IPS-18a (cell line): ENCODE measurements around the gene ZNF491.
"Not testable (repeated sequence)": the region's sequence is repeated elsewhere in the genome, so short reads cannot be mapped to it uniquely, and the experiment has no call there.

ENCODE experiments used
- H3K27ac ChIP-seq: one replicate; pipeline ENCODE4 v1.5.1; 2013; ENCODE audit warnings: low read length
- H3K27me3 ChIP-seq: one replicate; pipeline ENCODE4 v1.6.1; 2013; ENCODE audit warnings: mild to moderate bottlenecking, low read length; ENCODE audit not compliant: control insufficient read depth, insufficient read depth
- H3K36me3 ChIP-seq: one replicate; pipeline ENCODE4 v1.6.1; 2013; ENCODE audit warnings: low read depth, low read length; ENCODE audit not compliant: control insufficient read depth
- H3K4me1 ChIP-seq: one replicate; pipeline ENCODE4 v1.6.1; 2013; ENCODE audit warnings: low read depth, low read length; ENCODE audit not compliant: control insufficient read depth
- H3K4me3 ChIP-seq: one replicate; pipeline ENCODE4 v1.5.1; 2013; ENCODE audit warnings: low read length
- H3K9ac ChIP-seq: one replicate; pipeline ENCODE4 v1.6.1; 2013; ENCODE audit warnings: mild to moderate bottlenecking, low read length, moderate library complexity
- H3K9me3 ChIP-seq: one replicate; pipeline ENCODE4 v1.6.1; 2013; ENCODE audit warnings: low read depth, low read length; ENCODE audit not compliant: control insufficient read depth

Gene ZNF491

GRCh38 chr19:11771520-11771919 lies 26.8 kb upstream of the ZNF491 start:
- not testable (repeated sequence) for H3K9me3 ChIP-seq, H3K9ac ChIP-seq, H3K4me3 ChIP-seq, H3K4me1 ChIP-seq, H3K36me3 ChIP-seq, H3K27ac ChIP-seq
- peaks cover 24% of the 10 kb centered on the region for H3K27me3 ChIP-seq

GRCh38 chr19:11776669-11777068 lies 21.7 kb upstream of the ZNF491 start:
- H3K27me3 ChIP-seq, H3K4me1 ChIP-seq, H3K9ac ChIP-seq, H3K27ac ChIP-seq, H3K36me3 ChIP-seq, H3K4me3 ChIP-seq: not testable (repeated sequence)
- H3K9me3 ChIP-seq: peaks cover 17% of the 10 kb centered on the region

- no peak overlapping the region for H3K4me3 ChIP-seq
- no peak overlapping the region for H3K9ac ChIP-seq
- no peaks in the 10 kb centered on the region for H3K27me3 ChIP-seq
- no peaks in the 10 kb centered on the region for H3K4me1 ChIP-seq
- no peak overlapping the region for H3K27ac ChIP-seq
- no peaks in the 10 kb centered on the region for H3K36me3 ChIP-seq
- H3K9me3 ChIP-seq: peaks cover 18% of the 10 kb centered on the region
Observed at GRCh38 chr19:11780431-11781020, 17.8 kb upstream of the ZNF491 start.

GRCh38 chr19:11781295-11782057 lies 16.8 kb upstream of the ZNF491 start:
- Histone ChIP-seq H3K9me3 (peaks cover 18% of the 10 kb centered on the region), H3K36me3 (no peaks in the 10 kb centered on the region)

GRCh38 chr19:11783767-11784166 lies 14.6 kb upstream of the ZNF491 start:
- no peaks in the 10 kb centered on the region for H3K36me3 ChIP-seq
- H3K27me3 ChIP-seq: no peaks in the 10 kb centered on the region
- H3K4me1 ChIP-seq: no peaks in the 10 kb centered on the region
- no peak overlapping the region for H3K4me3 ChIP-seq
- H3K9me3 ChIP-seq: peaks cover 18% of the 10 kb centered on the region
- H3K27ac ChIP-seq: no peak overlapping the region
- H3K9ac ChIP-seq: no peak overlapping the region

More at GRCh38 chr19:11781295-11782057, 16.8 kb upstream of the ZNF491 start:
- Histone ChIP-seq H3K4me3 (no peak overlapping the region), H3K9ac (no peak overlapping the region), H3K27me3 (no peaks in the 10 kb centered on the region), H3K27ac (no peak overlapping the region), H3K4me1 (no peaks in the 10 kb centered on the region)

- Histone ChIP-seq H3K4me3 (no peak overlapping the region), H3K9me3 (peaks cover 18% of the 10 kb centered on the region), H3K9ac (no peak overlapping the region), H3K27ac (no peak overlapping the region), H3K4me1 (no peaks in the 10 kb centered on the region), H3K27me3 (no peaks in the 10 kb centered on the region), H3K36me3 (no peaks in the 10 kb centered on the region)
Observed at GRCh38 chr19:11784356-11784755, 14.0 kb upstream of the ZNF491 start.

GRCh38 chr19:11787536-11787935 lies 10.8 kb upstream of the ZNF491 start:
- Histone ChIP-seq H3K4me3 (no peak overlapping the region), H3K9ac (no peak overlapping the region), H3K27ac (no peak overlapping the region), H3K36me3 (no peaks in the 10 kb centered on the region), H3K9me3 (no peaks in the 10 kb centered on the region), H3K4me1 (no peaks in the 10 kb centered on the region), H3K27me3 (no peaks in the 10 kb centered on the region)

- no peaks in the 10 kb centered on the region for H3K27me3 ChIP-seq
- H3K9me3 ChIP-seq: no peaks in the 10 kb centered on the region
- no peak overlapping the region for H3K27ac ChIP-seq
- no peaks in the 10 kb centered on the region for H3K36me3 ChIP-seq
- no peak overlapping the region for H3K4me3 ChIP-seq
- peaks cover 3% of the 10 kb centered on the region for H3K4me1 ChIP-seq
- H3K9ac ChIP-seq: no peak overlapping the region
Observed at GRCh38 chr19:11792942-11793341, 5.4 kb upstream of the ZNF491 start.

GRCh38 chr19:11797491-11797890 lies 832 bp upstream of the ZNF491 start:
- no peaks in the 10 kb centered on the region for H3K9me3 ChIP-seq
- H3K4me1 ChIP-seq: peaks cover 6% of the 10 kb centered on the region
- no peak overlapping the region for H3K9ac ChIP-seq
- peak overlapping the region; percentile 67 for H3K4me3 ChIP-seq
- H3K27ac ChIP-seq: no peak overlapping the region
- H3K36me3 ChIP-seq: no peaks in the 10 kb centered on the region
- H3K27me3 ChIP-seq: peaks cover 14% of the 10 kb centered on the region

GRCh38 chr19:11806354-11807098 lies 8.2 kb downstream of the ZNF491 start:
- Histone ChIP-seq H3K4me3 (no peak overlapping the region), H3K36me3 (no peaks in the 10 kb centered on the region)

GRCh38 chr19:11807099-11807380 lies 8.7 kb downstream of the ZNF491 start:
- Histone ChIP-seq H3K4me1 (no peaks in the 10 kb centered on the region), H3K27ac (no peak overlapping the region), H3K9ac (no peak overlapping the region), H3K36me3 (no peaks in the 10 kb centered on the region), H3K4me3 (no peak overlapping the region), H3K9me3 (peaks cover 12% of the 10 kb centered on the region), H3K27me3 (peaks cover under 1% of the 10 kb centered on the region)

More at GRCh38 chr19:11806354-11807098, 8.2 kb downstream of the ZNF491 start:
- H3K27me3 ChIP-seq: no peaks in the 10 kb centered on the region
- H3K4me1 ChIP-seq: no peaks in the 10 kb centered on the region
- no peak overlapping the region for H3K27ac ChIP-seq
- H3K9ac ChIP-seq: no peak overlapping the region
- H3K9me3 ChIP-seq: peaks cover 12% of the 10 kb centered on the region

GRCh38 chr19:11813703-11814028 lies 15.3 kb downstream of the ZNF491 start:
- peaks cover 27% of the 10 kb centered on the region for H3K27me3 ChIP-seq
- H3K4me1 ChIP-seq: no peaks in the 10 kb centered on the region
- no peaks in the 10 kb centered on the region for H3K36me3 ChIP-seq
- no peak overlapping the region for H3K9ac ChIP-seq
- no peak overlapping the region for H3K27ac ChIP-seq
- H3K9me3 ChIP-seq: no peaks in the 10 kb centered on the region
- H3K4me3 ChIP-seq: peak overlapping the region; percentile 83
